Measurements from ENCODE around the gene ST14. TPM values are rescaled to one million over a fixed set of nuclear protein-coding genes. Genes with fewer than 3 reads are reported as not detected.
"Not testable (repeated sequence)": the region's sequence is repeated elsewhere in the genome, so short reads cannot be mapped to it uniquely, and the experiment has no call there.

The ST14 gene
- total and polyA plus RNA-seq, 12 donors, result 0.17 to 41.0 (median 10.4) TPM

- H3K4me1 ChIP-seq (replicated peaks in 1 of 2), result peaks cover 0 to 3% of the 10 kb centered on the region in 2 donors
- intact Hi-C loops (cut with DNase I), result no loop called here
- no peaks in the 10 kb centered on the region for H3K9me3 ChIP-seq (replicated peaks in 1 of 3)
- no peaks in the 10 kb centered on the region for H3K36me3 ChIP-seq (replicated peaks in 1 of 2)
- H3K27ac ChIP-seq, result peak overlapping the region in 4 of 5 donors; percentile 30 to 83 (median 47)
- no peak overlapping the region for H3K4me3 ChIP-seq
- peaks cover 3% of the 10 kb centered on the region for H3K27me3 ChIP-seq
- DNase-seq, result no peak
- 69 to 98% (median 95%) methylated on average over 3 of the region's 3 CpGs for WGBS, 4 donors
- TF ChIP-seq POLR2A (IDR thresholded peaks at IDR 0.05) (no peak), CTCF (IDR thresholded peaks at IDR 0.05) (no peak)
These were observed 7.6 kb downstream of the ST14 start for GRCh38 chr11:130167146-130167545.

- Histone ChIP-seq H3K27me3 (no peaks in the 10 kb centered on the region), H3K27ac (no peak overlapping the region), H3K36me3 (replicated peaks in 1 of 2) (no peaks in the 10 kb centered on the region), H3K9me3 (replicated peaks in 1 of 3) (no peaks in the 10 kb centered on the region), H3K4me1 (replicated peaks in 1 of 2) (peaks cover 0 to 3% of the 10 kb centered on the region in 2 donors), H3K4me3 (no peak overlapping the region)
- TF ChIP-seq CTCF (IDR thresholded peaks at IDR 0.05) (no peak), POLR2A (IDR thresholded peaks at IDR 0.05) (no peak)
- DNase-seq, result no peak
- intact Hi-C loops (cut with DNase I), result no loop called here
- WGBS, 4 donors, result 86 to 92% (median 87%) methylated on average over 7 of the region's 7 CpGs
These were observed 8.5 kb downstream of the ST14 start for GRCh38 chr11:130168105-130168504.

- no peaks in the 10 kb centered on the region for H3K27me3 ChIP-seq
- no peaks in the 10 kb centered on the region for H3K36me3 ChIP-seq (replicated peaks in 1 of 2)
- peaks cover 0 to 3% of the 10 kb centered on the region in 2 donors for H3K4me1 ChIP-seq (replicated peaks in 1 of 2)
- DNase-seq, result no peak
- H3K4me3 ChIP-seq, result no peak overlapping the region
- no peaks in the 10 kb centered on the region for H3K9me3 ChIP-seq (replicated peaks in 1 of 3)
- TF ChIP-seq CTCF (IDR thresholded peaks at IDR 0.05) (no peak), POLR2A (IDR thresholded peaks at IDR 0.05) (no peak)
- H3K27ac ChIP-seq, result no peak overlapping the region
- WGBS, 4 donors, result 75 to 84% (median 78%) methylated on average over 7 to 8 of the region's 8 CpGs
- intact Hi-C loops (cut with DNase I), result no loop called here
These were observed 10.8 kb downstream of the ST14 start for GRCh38 chr11:130170345-130170744.

- WGBS, 4 donors, result 32 to 44% (median 39%) methylated on average over 5 of the region's 5 CpGs
- Histone ChIP-seq H3K36me3 (replicated peaks in 1 of 2) (no peaks in the 10 kb centered on the region), H3K27me3 (no peaks in the 10 kb centered on the region), H3K9me3 (replicated peaks in 1 of 3) (no peaks in the 10 kb centered on the region), H3K4me1 (replicated peaks in 1 of 2) (no peaks in the 10 kb centered on the region), H3K27ac (no peak overlapping the region), H3K4me3 (no peak overlapping the region)
- TF ChIP-seq CTCF (IDR thresholded peaks at IDR 0.05) (no peak), POLR2A (IDR thresholded peaks at IDR 0.05) (no peak)
- no peak for DNase-seq
- intact Hi-C loops (cut with DNase I), result no loop called here
These were observed 12.0 kb downstream of the ST14 start for GRCh38 chr11:130171534-130171933.

GRCh38 chr11:130172001-130172400 lies 12.4 kb downstream of the ST14 start:
- H3K27ac ChIP-seq; H3K9me3 ChIP-seq (replicated peaks in 1 of 3); H3K4me3 ChIP-seq; H3K36me3 ChIP-seq (replicated peaks in 1 of 2); intact Hi-C loops (cut with DNase I); H3K27me3 ChIP-seq; H3K4me1 ChIP-seq (replicated peaks in 1 of 2); DNase-seq: not testable (repeated sequence)
- WGBS, 4 donors, result 70 to 81% (median 77%) methylated on average over 3 of the region's 3 CpGs

All from adrenal gland (tissue), 12 donors.